Activated T-cell treated with anti-CD3 and anti-CD28 coated beads for 24 hours (primary cell): Measurements from ENCODE around the gene VPS11.
A peak's percentile ranks its signal among the peaks of the same experiment; 100 is the strongest.
"Not testable (repeated sequence)": the region's sequence is repeated elsewhere in the genome, so short reads cannot be mapped to it uniquely, and the experiment has no call there.

Experiments used
- DNase-seq: peaks from one replicate; pipeline ENCODE4 v3.0.0-alpha.2; 2020; ENCODE audit warnings: low read depth

Gene VPS11

GRCh38 chr11:119067371-119068222 is at the start of gene VPS11:
TSS of gene VPS11 (plus strand) at chr11:119067818. CDS start at chr11:119067824, 6 bp downstream.
- peak; percentile 96 for DNase-seq

- peak; percentile 90 for DNase-seq
Measured at GRCh38 chr11:119018074-119018938, 49.3 kb upstream of the VPS11 start, which contains the start of the genes RPS25 and TRAPPC4. TSS of gene RPS25 (minus strand) at chr11:119018343. CDS start at chr11:119018284, 59 bp downstream. TSS of gene TRAPPC4 (plus strand) at chr11:119018766. CDS start at chr11:119018796, 30 bp downstream.

- no peak for DNase-seq
Measured at GRCh38 chr11:119019996-119020395, 47.6 kb upstream of the VPS11 start.

GRCh38 chr11:119021631-119022030 is 46.0 kb upstream of the VPS11 start:
- no peak for DNase-seq

GRCh38 chr11:119023741-119024140 is 43.9 kb upstream of the VPS11 start:
- no peak for DNase-seq

- no peak for DNase-seq
Measured at GRCh38 chr11:119024430-119025098, 43.1 kb upstream of the VPS11 start.

GRCh38 chr11:119025099-119025473 is 42.5 kb upstream of the VPS11 start:
- DNase-seq: no peak

- no peak for DNase-seq
Measured at GRCh38 chr11:119025541-119025940, 42.1 kb upstream of the VPS11 start.

GRCh38 chr11:119025978-119026766 is 41.4 kb upstream of the VPS11 start:
- no peak for DNase-seq

GRCh38 chr11:119026970-119027369 is 40.6 kb upstream of the VPS11 start:
- DNase-seq: no peak

- no peak for DNase-seq
Measured at GRCh38 chr11:119027561-119028345, 39.9 kb upstream of the VPS11 start.

GRCh38 chr11:119028346-119029068 is 39.1 kb upstream of the VPS11 start:
- no peak for DNase-seq

GRCh38 chr11:119029069-119029339 is 38.6 kb upstream of the VPS11 start:
- DNase-seq: no peak

- peak; percentile 26 for DNase-seq
Measured at GRCh38 chr11:119029340-119030028, 38.1 kb upstream of the VPS11 start.

- DNase-seq: no peak
Measured at GRCh38 chr11:119030029-119030328, 37.6 kb upstream of the VPS11 start.

GRCh38 chr11:119030329-119031047 is 37.1 kb upstream of the VPS11 start, which contains the start of gene SLC37A4:
TSS of gene SLC37A4 (minus strand) at chr11:119030877.
- DNase-seq: peak; percentile 99

GRCh38 chr11:119031912-119032280 is 35.7 kb upstream of the VPS11 start:
- no peak for DNase-seq

GRCh38 chr11:119033421-119033820 is 34.2 kb upstream of the VPS11 start:
- not testable (repeated sequence) for DNase-seq

GRCh38 chr11:119034813-119035212 is 32.8 kb upstream of the VPS11 start:
- no peak for DNase-seq
